ENCODE data around the gene LGR4. TPM values are rescaled to one million over a fixed set of nuclear protein-coding genes. Genes with fewer than 3 reads are reported as not detected.

The LGR4 gene
- total and polyA plus RNA-seq, 9 of the 15 experiments (the other 6 are each of a cell fraction or from before 2014, with no cell fraction given) = 0.94 to 10.1 (median 5.8) TPM

DNA sequence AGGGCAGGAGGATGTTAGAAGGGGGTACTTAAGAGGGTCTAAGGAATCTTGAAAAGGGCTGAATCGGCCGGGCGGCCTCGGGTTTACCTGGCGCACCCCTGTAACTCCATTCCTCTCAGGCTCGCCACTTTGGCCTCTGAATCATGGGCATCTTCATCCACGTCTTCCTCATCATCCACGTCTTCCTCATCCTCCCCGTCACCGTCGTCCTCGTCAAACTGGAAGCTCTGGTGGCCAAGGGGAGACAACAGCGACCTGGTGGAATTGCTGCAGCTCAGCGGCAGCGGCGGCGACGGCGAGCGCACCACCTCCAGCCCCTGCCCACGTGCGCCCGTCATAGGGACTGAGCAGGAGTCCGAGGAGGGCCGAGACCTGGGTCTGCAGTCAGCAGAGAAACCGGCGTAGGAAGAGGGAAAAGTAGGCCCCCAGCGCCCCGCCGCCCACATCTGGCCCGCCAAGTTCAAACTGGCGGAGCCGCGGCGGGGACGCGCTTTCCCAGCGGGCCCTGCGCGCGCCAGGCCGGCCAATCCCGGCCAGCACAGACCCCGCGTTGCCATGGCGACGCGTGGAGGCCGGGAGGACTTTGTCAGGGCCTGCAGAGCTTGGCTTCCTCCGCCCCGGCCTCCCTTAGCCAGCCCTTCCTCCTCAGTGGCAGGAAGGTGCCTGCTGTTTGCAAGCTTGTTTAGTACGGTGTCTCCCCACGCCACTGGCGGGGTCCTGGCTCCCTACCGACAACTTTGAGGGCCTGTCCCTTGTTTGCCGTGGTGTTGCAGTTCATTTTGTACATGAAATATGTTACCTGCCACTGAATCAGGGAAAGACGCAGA lies 109.6 kb downstream of the LGR4 start, which contains the start of gene CCDC34 (continued):
- TF ChIP-seq, protein P1, sequence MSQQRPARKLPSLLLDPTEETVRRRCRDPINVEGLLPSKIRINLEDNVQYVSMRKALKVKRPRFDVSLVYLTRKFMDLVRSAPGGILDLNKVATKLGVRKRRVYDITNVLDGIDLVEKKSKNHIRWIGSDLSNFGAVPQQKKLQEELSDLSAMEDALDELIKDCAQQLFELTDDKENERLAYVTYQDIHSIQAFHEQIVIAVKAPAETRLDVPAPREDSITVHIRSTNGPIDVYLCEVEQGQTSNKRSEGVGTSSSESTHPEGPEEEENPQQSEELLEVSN (IDR thresholded peaks at IDR 0.05; ENCODE audit: borderline replicate concordance in 1 of 2, extremely low read depth in 1 of 2, insufficient read depth in 1 of 2, insufficient read length in 1 of 2, low read depth in 1 of 2, low read length in 1 of 2, poor library complexity in 1 of 2, severe bottlenecking in 1 of 2) = peak; percentile 53 to 66
- TF ChIP-seq POLR2G (IDR thresholded peaks at IDR 0.05; ENCODE audit: low read depth, low read length) (peak; percentile 87), NCOA6 (IDR thresholded peaks at IDR 0.05) (no peak), ZBTB7A (IDR thresholded peaks at IDR 0.05; ENCODE audit: borderline replicate concordance, control insufficient read depth, low read depth, low read length) (no peak), RBM39 (optimal IDR thresholded peaks at IDR 0.05; ENCODE audit: low read depth, low read length) (no peak), SMARCE1 (IDR thresholded peaks at IDR 0.05) (0 out of 2 replicates have a peak, but pooled peaks have one; percentile 14), POLR3A (IDR thresholded peaks at IDR 0.05; ENCODE audit: borderline replicate concordance, extremely low read depth, insufficient read depth, insufficient read length) (no peak), RAD51 (IDR thresholded peaks at IDR 0.05; ENCODE audit: borderline replicate concordance, low read depth) (no peak), MYC (IDR thresholded peaks at IDR 0.05; ENCODE audit: low read depth, low read length) (0 out of 2 replicates have a peak, but pooled peaks have one; percentile 42), MYC (CRISPR knock-in tag; IDR thresholded peaks at IDR 0.05; ENCODE audit: borderline replicate concordance, low read depth) (no peak), SLC30A9 (CRISPR knock-in tag; IDR thresholded peaks at IDR 0.05) (no peak), ZNF76 (CRISPR knock-in tag; IDR thresholded peaks at IDR 0.05; ENCODE audit: borderline replicate concordance) (no peak), ZFP36 (IDR thresholded peaks at IDR 0.05; ENCODE audit: low read depth, low read length, partially characterized antibody) (no peak), RFX1 (IDR thresholded peaks at IDR 0.05) (peak; percentile 99), FOXA1 (IDR thresholded peaks at IDR 0.05; ENCODE audit: borderline replicate concordance) (no peak), SIN3A (IDR thresholded peaks at IDR 0.05; ENCODE audit: borderline replicate concordance in 2 of 2, control insufficient read depth in 1 of 2, low read depth in 2 of 2, low read length in 2 of 2) (peak; percentile 87 to 88; a peak in 3 of 4 replicates), NELFE (IDR thresholded peaks at IDR 0.05; ENCODE audit: insufficient read depth, insufficient read length) (no peak)
- TF ChIP-seq, protein P2, sequence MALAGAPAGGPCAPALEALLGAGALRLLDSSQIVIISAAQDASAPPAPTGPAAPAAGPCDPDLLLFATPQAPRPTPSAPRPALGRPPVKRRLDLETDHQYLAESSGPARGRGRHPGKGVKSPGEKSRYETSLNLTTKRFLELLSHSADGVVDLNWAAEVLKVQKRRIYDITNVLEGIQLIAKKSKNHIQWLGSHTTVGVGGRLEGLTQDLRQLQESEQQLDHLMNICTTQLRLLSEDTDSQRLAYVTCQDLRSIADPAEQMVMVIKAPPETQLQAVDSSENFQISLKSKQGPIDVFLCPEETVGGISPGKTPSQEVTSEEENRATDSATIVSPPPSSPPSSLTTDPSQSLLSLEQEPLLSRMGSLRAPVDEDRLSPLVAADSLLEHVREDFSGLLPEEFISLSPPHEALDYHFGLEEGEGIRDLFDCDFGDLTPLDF (CRISPR knock-in tag; IDR thresholded peaks at IDR 0.05) = peak; percentile 62; the same call in 1 of the 2 replicates
- TF ChIP-seq, protein P3, sequence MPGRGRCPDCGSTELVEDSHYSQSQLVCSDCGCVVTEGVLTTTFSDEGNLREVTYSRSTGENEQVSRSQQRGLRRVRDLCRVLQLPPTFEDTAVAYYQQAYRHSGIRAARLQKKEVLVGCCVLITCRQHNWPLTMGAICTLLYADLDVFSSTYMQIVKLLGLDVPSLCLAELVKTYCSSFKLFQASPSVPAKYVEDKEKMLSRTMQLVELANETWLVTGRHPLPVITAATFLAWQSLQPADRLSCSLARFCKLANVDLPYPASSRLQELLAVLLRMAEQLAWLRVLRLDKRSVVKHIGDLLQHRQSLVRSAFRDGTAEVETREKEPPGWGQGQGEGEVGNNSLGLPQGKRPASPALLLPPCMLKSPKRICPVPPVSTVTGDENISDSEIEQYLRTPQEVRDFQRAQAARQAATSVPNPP (IDR thresholded peaks at IDR 0.05; ENCODE audit: borderline replicate concordance, insufficient read depth, insufficient read length) = no peak
- TF ChIP-seq, protein P4, sequence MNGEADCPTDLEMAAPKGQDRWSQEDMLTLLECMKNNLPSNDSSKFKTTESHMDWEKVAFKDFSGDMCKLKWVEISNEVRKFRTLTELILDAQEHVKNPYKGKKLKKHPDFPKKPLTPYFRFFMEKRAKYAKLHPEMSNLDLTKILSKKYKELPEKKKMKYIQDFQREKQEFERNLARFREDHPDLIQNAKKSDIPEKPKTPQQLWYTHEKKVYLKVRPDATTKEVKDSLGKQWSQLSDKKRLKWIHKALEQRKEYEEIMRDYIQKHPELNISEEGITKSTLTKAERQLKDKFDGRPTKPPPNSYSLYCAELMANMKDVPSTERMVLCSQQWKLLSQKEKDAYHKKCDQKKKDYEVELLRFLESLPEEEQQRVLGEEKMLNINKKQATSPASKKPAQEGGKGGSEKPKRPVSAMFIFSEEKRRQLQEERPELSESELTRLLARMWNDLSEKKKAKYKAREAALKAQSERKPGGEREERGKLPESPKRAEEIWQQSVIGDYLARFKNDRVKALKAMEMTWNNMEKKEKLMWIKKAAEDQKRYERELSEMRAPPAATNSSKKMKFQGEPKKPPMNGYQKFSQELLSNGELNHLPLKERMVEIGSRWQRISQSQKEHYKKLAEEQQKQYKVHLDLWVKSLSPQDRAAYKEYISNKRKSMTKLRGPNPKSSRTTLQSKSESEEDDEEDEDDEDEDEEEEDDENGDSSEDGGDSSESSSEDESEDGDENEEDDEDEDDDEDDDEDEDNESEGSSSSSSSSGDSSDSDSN (IDR thresholded peaks at IDR 0.05; ENCODE audit: borderline replicate concordance in 1 of 2, low read depth in 2 of 2, low read length in 2 of 2) = peak; percentile 68 to 74; a peak in 1 of 4 replicates
